Activated naive CD4-positive, alpha-beta T cell treated with Interleukin-2 at 50 U/mL for 16 hours (primary cell): Measurements from ENCODE around the gene GDPD1.
A peak's percentile ranks its signal among the peaks of the same experiment; 100 is the strongest.
"Not testable (repeated sequence)": the region's sequence is repeated elsewhere in the genome, so short reads cannot be mapped to it uniquely, and the experiment has no call there.

Experiments used
- DNase-seq: peaks from one replicate; pipeline ENCODE4 v3.0.0-alpha.2; 2020

Gene GDPD1

DNA sequence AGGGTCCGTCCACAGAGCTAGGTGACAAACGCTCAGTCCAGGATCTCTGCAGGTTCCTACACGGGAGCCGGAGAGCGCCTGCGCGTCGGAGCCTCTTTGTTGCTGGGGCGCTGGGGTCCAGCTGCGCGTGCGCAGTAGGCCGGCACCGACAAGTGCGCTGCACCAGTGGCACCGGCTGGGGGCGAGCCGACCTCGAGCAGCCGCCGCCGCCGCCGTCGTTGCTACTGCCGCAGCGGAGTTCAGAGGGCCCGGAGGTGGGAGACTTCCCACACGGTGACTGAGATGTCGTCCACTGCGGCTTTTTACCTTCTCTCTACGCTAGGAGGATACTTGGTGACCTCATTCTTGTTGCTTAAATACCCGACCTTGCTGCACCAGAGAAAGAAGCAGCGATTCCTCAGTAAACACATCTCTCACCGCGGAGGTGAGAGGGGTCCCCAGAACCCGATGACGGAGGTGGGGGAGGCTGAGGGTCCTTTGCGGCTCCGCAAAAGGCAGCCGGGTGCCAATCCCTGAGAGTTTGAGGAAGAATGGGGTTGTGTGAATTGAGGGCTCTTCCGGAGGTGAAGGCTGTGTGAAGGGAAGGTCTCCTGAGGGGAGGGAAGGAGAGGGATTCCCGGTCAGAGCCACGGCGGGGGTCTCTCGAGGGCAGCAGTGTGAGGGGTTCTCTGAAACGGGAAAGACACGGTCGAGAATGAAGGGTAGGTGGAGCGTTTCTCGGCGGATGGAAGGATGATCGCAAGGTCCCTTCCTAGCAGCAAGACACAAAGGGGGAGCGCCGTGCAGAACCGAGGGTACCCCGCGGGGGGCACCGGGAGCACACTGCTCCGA lies at the start of gene GDPD1:
GDPD1 (plus strand) TSS at position 184 of the 831 bp plus-strand sequence; CDS start at position 283, 99 bp downstream.
- peak; percentile 98 for DNase-seq

- no peak for DNase-seq
Observed at GRCh38 chr17:59172436-59173004, 47.8 kb upstream of the GDPD1 start.

DNA sequence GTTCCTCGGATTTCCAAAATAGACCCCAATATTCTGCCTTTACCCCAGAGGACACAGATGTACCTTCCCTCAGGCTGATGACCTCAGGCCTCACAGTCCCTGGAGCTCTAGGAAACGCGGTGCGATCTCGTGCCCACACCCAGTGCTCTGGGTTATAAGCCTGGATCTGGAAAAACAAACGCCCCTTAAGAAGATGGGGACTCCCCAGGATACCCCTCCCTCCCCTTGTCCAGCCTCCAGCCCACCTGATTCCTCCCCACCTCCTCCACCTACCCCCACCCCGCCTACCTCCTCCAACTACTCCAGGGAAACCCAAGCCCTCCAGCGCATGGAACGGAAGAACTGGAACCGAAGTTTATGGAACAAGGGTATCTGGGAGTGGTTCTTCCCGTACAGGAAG lies 45.6 kb upstream of the GDPD1 start:
- no peak for DNase-seq

DNA sequence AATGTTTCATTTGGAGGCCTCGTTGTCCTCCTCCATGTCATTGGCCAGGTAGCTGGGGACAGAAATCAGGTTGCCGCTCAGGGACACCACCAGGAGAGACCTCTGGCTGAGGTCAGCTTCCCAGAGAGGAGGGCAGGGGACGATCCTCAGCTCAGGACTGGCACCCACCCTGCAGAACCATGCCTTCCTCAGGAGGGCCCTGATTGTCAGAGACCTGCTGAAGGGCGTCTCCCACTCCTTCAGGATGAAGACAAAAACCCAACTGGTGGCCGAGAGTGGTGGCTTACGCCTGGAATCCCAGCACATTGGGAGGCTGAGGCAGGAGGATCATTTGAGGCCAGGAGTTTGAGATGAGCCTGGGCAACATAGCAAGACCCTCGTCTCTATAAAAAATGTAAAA lies 45.2 kb upstream of the GDPD1 start:
- no peak for DNase-seq

GRCh38 chr17:59178266-59178985 lies 41.9 kb upstream of the GDPD1 start:
- no peak for DNase-seq

GRCh38 chr17:59179601-59180000 lies 40.7 kb upstream of the GDPD1 start:
- DNase-seq: not testable (repeated sequence)

GRCh38 chr17:59180626-59181025 lies 39.7 kb upstream of the GDPD1 start:
- DNase-seq: no peak

GRCh38 chr17:59181481-59181880 lies 38.8 kb upstream of the GDPD1 start:
- no peak for DNase-seq

DNA sequence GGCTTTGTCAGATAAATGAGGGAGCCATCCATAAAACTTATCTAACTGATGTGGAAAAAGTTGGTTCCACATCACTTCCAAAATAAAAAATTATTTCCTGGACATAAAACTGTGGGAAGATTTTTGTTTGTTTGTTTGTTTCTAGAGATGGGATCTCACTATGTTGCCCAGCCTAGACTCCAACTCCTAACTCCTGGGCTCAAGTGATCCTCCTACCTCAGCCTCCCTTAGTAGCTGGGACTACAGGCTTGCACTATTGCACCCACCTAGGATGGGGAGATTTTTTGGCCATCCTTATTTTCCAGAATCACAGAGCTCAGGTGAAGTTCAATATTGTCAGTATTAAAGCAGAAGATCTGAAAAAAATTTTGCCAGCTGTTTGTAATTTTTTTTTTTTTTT lies 34.3 kb upstream of the GDPD1 start:
- no peak for DNase-seq

GRCh38 chr17:59186850-59187249 lies 33.5 kb upstream of the GDPD1 start:
- no peak for DNase-seq

DNA sequence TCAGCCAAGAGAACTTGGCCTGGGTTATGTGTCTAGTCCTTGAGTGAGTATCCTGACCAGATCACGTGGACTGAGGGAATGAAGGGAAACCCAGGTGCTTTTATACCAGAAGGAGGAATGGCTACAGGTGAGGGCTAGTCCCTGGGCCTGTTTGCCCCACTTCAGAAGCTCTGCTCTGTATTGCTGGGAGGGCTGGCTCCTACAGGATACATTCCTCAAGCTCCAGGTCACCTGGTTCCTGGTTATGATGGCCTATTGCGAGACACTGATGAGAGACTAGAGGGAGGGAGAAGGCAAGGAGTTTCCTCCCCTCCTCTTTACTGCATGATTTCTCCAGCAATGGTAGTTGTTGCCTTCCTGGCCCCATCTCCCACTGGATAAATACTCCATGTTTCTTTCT lies 29.5 kb upstream of the GDPD1 start:
- no peak for DNase-seq

GRCh38 chr17:59193336-59193862 lies 26.9 kb upstream of the GDPD1 start:
- DNase-seq: no peak

DNA sequence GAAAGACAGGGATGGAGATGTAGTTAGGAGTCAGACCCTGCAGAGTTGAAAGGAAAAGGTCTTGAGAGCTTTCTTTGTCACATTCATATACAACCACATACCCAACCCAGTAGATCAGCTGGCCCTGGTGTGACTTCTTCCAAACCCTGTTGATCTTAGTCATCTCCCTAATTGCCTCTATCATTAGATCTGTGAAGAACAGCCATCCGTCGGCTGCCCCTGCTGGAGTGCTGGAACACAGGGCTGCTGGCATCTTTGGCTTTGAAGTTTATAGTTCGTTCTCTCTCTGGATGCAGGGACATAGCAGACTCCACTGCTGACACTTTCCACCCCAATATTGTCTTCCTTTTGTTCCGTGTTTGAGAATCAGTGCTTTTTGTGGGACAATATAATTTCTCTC lies 20.9 kb upstream of the GDPD1 start:
- DNase-seq: no peak

GRCh38 chr17:59202320-59202719 lies 18.0 kb upstream of the GDPD1 start:
- no peak for DNase-seq

- no peak for DNase-seq
Observed at GRCh38 chr17:59219370-59219769, 941 bp upstream of the GDPD1 start.

GRCh38 chr17:59219992-59220327 lies 351 bp upstream of the GDPD1 start:
- no peak for DNase-seq

DNA sequence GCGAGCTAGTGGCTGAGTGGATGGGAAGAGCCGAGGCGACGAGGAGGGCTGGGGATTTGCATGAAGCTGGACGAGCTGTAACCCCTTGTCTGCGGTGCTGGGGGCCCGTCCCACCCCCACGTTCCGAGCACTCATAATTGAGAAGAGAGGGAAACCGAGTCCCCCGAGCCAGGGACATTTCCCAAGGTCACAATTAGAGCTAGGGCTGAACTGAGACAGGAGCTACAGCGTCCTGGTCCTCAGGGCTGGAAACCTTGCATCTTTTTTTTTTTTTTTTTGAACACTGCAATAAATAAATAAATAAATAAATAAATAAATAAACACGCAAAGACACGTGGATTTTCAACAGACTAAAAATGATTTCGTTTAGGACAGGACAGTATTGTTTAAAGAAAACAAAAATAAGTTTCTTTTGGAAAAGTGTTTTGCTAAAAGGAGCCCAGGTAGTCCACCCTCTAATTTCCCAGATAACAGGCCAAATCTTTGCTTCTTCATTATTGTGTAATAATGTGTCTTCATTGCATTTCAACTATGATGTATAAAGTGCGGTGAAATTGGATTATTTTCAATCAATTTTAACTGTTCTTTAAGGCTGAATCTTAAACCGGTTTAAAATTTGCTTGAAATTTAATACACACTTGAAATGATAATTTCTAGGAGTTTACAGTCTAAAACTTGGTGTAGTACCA lies 992 bp downstream of the GDPD1 start:
- no peak for DNase-seq

GRCh38 chr17:59223813-59224212 lies 3.5 kb downstream of the GDPD1 start:
- no peak for DNase-seq

DNA sequence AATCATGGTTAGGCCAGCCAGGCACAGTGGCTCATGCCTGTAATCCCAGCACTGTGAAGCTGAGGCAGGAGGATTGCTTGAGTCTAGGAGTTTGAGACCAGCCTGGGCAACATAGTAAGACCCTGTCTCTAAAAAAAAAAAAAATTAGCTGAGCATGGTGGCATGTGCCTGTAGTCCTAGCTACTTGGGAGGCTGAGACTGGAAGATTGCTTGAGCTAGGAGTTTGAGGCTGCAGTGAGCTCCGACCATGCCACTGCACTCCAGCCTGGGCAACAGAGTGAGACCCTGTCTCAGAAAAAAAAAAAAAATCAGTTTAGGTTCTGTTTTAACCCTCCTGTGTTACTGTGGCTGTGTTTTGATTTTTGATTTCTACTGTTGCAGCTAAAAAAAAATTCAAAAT lies 8.3 kb downstream of the GDPD1 start:
- DNase-seq: not testable (repeated sequence)

GRCh38 chr17:59230764-59231163 lies 10.5 kb downstream of the GDPD1 start:
- no peak for DNase-seq

DNA sequence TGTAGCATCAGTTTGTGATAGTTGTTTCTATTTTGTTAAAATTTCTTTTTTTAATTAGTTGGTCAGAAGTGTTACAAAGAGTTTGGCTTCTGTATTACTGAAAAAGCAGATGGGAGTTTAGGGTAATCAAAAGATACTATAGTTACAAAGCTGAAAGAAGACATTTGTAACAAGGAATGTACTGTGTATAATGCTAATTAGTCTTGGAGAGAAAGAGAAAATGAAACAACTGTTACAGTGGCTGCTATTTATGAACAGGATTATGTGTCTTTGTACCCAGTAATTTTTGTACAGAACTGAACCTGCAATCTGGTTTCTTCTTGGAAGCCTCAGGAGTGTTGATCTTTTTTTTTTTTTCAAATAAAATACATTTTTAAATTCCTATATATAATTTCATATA lies 14.3 kb downstream of the GDPD1 start:
- no peak for DNase-seq

- DNase-seq: no peak
Observed at GRCh38 chr17:59238906-59239305, 18.6 kb downstream of the GDPD1 start.

- no peak for DNase-seq
Observed at GRCh38 chr17:59244081-59244480, 23.8 kb downstream of the GDPD1 start.
